Progenitor cell of endocrine pancreas (in vitro differentiated cells): ENCODE measurements around the gene PROK1. TPM values are rescaled to one million over a fixed set of nuclear protein-coding genes. Genes with fewer than 3 reads are reported as not detected.
"Not testable (repeated sequence)": the region's sequence is repeated elsewhere in the genome, so short reads cannot be mapped to it uniquely, and the experiment has no call there.

Experiments
- DNase-seq: peaks from one replicate; pipeline ENCODE4 v3.0.0; 2021; ENCODE audit warnings: low spot score; ENCODE audit not compliant: unreplicated experiment
- H3K27ac Mint-ChIP-seq: 2 replicates; pipeline ENCODE4 v1.8.0; 2021; ENCODE audit warnings: mild to moderate bottlenecking, moderate library complexity, mixed read lengths
- H3K27me3 Mint-ChIP-seq: 2 replicates; pipeline ENCODE4 v1.8.0; 2021; ENCODE audit warnings: mixed read lengths
- H3K36me3 Mint-ChIP-seq: 2 replicates; pipeline ENCODE4 v1.8.0; 2022; ENCODE audit warnings: mixed read lengths; ENCODE audit not compliant: insufficient read depth
- H3K4me1 Mint-ChIP-seq: 2 replicates; pipeline ENCODE4 v1.8.0; 2021; ENCODE audit warnings: low read depth, mixed read lengths
- H3K4me3 Mint-ChIP-seq: 2 replicates; pipeline ENCODE4 v1.8.0; 2021; ENCODE audit warnings: low read depth, mild to moderate bottlenecking, moderate library complexity, mixed read lengths
- H3K9me3 Mint-ChIP-seq: 2 replicates; pipeline ENCODE4 v1.8.0; 2021; ENCODE audit warnings: low read depth, mixed read lengths
- total RNA-seq: library from RNA; stranded (reverse); gene quantifications from 2 replicates; pipeline ENCODE4 v1.2.1, GENCODE V29; 2021
- TF ChIP-seq, protein P1 (sequence below): fragments of 200-600 bp; sonication (generic); IDR thresholded peaks from one replicate; pipeline ENCODE4 v1.5.0; 2021; ENCODE audit warnings: antibody characterized with exemption, mild to moderate bottlenecking; ENCODE audit not compliant: unreplicated experiment

The PROK1 gene
- total RNA-seq, 1 donor from 2014 or later: not detected

DNA sequence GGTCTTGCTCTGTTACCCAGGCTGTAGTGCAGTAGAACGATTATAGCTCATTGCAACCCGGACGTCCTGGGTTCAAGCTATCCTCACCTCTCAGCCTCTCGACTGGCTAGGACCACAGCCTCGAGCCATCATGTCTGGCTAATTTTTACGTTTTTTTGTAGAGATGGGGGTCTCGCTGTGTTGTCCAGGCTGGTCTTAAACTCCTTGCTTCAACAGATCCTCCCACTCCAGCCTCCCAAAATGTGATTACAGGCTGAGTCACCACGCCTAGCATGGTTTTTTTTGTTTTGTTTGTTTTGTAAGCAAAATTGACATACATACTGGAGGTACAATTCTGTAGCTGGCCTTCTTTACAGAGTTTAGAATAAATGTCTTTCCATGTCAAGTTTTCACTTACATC lies 42.5 kb upstream of the PROK1 start:
- TF ChIP-seq, protein P1, sequence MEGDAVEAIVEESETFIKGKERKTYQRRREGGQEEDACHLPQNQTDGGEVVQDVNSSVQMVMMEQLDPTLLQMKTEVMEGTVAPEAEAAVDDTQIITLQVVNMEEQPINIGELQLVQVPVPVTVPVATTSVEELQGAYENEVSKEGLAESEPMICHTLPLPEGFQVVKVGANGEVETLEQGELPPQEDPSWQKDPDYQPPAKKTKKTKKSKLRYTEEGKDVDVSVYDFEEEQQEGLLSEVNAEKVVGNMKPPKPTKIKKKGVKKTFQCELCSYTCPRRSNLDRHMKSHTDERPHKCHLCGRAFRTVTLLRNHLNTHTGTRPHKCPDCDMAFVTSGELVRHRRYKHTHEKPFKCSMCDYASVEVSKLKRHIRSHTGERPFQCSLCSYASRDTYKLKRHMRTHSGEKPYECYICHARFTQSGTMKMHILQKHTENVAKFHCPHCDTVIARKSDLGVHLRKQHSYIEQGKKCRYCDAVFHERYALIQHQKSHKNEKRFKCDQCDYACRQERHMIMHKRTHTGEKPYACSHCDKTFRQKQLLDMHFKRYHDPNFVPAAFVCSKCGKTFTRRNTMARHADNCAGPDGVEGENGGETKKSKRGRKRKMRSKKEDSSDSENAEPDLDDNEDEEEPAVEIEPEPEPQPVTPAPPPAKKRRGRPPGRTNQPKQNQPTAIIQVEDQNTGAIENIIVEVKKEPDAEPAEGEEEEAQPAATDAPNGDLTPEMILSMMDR: no peak
- no peaks in the 10 kb centered on the region for H3K27me3 Mint-ChIP-seq
- H3K27ac Mint-ChIP-seq: no peak overlapping the region
- no peak for DNase-seq
- H3K4me3 Mint-ChIP-seq: peak overlapping the region; percentile 99
- peaks cover 24% of the 10 kb centered on the region for H3K4me1 Mint-ChIP-seq
- no peaks in the 10 kb centered on the region for H3K36me3 Mint-ChIP-seq
- no peaks in the 10 kb centered on the region for H3K9me3 Mint-ChIP-seq

DNA sequence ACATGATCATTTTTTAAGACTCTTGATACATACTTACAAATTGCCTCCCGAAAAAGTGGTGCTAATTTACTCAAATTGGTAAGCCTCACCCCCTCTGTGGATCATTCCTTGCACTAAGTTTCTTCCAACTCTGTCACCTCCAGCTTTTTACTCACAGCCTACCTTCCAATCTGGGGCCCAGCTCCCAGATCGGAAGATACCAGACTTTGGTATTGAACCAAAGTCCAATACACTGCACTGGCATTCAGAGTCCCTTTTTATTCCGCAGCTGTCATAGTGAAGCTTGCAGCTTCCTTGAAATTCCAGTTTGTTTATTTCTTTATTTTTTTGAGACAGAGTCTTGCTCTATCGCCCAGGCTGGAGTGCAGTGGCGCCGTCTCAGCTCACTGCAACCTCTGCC lies 41.6 kb upstream of the PROK1 start:
- H3K27me3 Mint-ChIP-seq: peaks cover under 1% of the 10 kb centered on the region

DNA sequence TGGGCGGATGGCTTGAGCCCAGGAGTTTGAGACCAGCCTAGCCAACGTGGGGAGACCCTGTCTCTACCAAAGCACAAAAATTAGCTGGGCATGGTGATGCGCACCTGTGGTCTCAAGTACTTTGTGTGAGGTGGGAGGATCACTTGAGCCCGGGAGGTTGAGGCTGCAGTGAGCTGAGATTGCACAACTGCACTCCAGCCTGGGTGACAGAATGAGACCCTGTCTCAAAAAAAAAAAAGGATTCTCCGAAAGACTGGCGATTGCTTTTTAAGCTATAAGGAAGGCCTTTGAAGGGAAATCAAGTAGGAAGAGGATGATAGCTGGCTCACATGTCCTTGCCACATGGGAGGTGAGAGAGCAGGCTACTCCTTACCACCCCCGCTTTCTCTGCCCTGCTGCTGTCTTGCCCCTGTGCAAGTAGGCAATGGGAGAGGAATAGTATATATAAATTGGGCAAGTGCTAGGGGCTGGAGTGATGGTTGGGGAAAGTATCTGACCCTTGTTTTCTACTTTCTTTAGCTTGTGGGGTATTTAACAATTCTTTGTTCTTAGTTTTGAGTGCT lies 39.7 kb upstream of the PROK1 start:
- no peak overlapping the region for H3K4me3 Mint-ChIP-seq
- TF ChIP-seq, protein P1: no peak
- H3K9me3 Mint-ChIP-seq: no peaks in the 10 kb centered on the region
- DNase-seq: no peak
- peaks cover 5% of the 10 kb centered on the region for H3K27me3 Mint-ChIP-seq
- H3K4me1 Mint-ChIP-seq: peaks cover 22% of the 10 kb centered on the region
- H3K27ac Mint-ChIP-seq: no peak overlapping the region
- no peaks in the 10 kb centered on the region for H3K36me3 Mint-ChIP-seq

More for the DNA sequence above, 41.6 kb upstream of the PROK1 start:
- Mint-ChIP-seq H3K36me3 (no peaks in the 10 kb centered on the region), H3K9me3 (no peaks in the 10 kb centered on the region), H3K4me3 (peak overlapping the region; percentile 99), H3K27ac (peak overlapping the region; percentile 55), H3K4me1 (peaks cover 24% of the 10 kb centered on the region)
- TF ChIP-seq, protein P1: no peak
- no peak for DNase-seq

DNA sequence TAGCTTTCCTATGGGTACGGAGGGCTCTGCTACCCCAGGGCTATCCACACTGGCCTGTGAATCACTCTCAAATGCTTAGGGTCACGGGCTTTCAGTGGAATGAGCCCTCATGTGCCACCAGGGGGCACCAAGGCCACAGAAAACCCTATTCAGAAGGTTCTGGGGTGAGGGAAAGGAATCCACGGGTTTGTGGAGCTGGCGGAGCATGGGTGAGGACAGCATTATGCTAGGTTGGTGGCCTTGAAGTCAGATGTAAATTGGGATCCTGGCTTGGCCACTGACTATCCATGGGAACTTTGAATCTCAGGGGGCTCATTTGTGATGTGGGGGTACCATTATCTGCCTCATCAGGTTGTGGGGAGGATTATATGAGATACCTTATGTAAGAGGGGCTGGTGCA lies 38.4 kb upstream of the PROK1 start:
- TF ChIP-seq, protein P1: peak; percentile 79
- H3K4me3 Mint-ChIP-seq: no peak overlapping the region
- H3K27me3 Mint-ChIP-seq: peaks cover 5% of the 10 kb centered on the region
- no peaks in the 10 kb centered on the region for H3K36me3 Mint-ChIP-seq
- H3K9me3 Mint-ChIP-seq: no peaks in the 10 kb centered on the region
- H3K27ac Mint-ChIP-seq: no peak overlapping the region
- H3K4me1 Mint-ChIP-seq: peaks cover 14% of the 10 kb centered on the region
- peak; percentile 67 for DNase-seq

DNA sequence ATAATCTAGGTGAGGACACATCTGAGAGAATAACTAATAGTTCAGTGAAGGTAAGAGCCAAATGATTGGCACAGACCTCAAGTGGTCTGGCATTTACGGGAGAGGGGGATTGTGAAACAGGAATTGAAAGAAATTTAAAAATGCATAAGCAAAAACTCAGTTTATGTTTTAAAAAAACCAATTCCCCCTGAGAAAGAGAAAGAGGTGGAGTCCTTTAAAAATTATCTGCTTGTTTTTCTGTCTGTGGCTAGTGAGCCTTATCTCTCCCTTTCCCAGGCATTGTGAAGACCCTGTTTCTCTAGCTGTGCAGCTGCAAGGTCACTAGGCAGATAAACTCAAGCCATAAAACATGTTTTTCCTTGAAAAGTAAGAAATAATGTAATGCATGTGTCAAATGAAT lies 37.9 kb upstream of the PROK1 start:
- H3K9me3 Mint-ChIP-seq, DNase-seq, H3K36me3 Mint-ChIP-seq, H3K27me3 Mint-ChIP-seq, H3K4me1 Mint-ChIP-seq, H3K27ac Mint-ChIP-seq, H3K4me3 Mint-ChIP-seq: not testable (repeated sequence)

DNA sequence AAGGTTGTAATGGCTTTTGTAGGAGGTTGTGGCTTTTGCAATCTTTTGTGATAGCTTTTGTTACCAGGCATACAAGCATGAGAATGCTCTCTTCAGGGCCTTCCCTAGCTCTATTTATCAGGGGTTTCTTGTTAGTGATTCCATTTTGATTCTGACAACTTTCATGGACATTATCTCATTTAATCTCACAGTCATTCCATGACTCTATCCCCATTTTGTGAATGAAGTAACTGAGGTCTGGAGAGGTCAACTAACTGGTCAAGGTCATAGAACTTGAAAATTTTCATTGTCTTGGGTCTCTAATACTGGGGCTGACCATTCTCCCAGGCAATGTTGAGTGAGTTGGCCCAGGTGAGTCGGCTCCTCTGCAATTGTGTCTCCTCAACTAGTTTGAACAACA lies 32.2 kb upstream of the PROK1 start:
- Mint-ChIP-seq H3K27ac (no peak overlapping the region), H3K4me1 (no peaks in the 10 kb centered on the region), H3K9me3 (no peaks in the 10 kb centered on the region), H3K27me3 (peaks cover 8% of the 10 kb centered on the region), H3K36me3 (no peaks in the 10 kb centered on the region), H3K4me3 (no peak overlapping the region)
- no peak for DNase-seq
- TF ChIP-seq, protein P1: no peak
